ENCODE data around the gene PLB1.

PLB1 gene

DNA sequence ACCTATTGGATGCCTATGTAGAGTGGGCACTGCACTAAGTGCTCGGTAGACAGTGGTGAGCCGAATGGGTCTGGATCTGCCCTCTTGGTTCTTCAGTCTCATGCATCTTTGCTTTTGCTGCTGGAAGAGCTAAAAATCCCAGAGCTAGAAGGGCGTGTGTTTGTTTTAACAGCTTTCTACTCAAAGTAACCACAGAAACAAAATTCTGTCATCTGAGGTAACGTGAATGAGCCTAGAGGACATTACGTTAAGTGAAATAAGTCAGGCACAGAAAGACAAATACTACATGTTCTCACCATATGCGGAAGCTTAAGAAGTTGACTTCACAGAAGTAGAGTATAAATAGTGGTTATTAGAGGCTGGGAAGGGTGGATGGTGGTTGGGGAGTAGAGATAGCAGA is 119.8 kb downstream of the PLB1 start:
- no peak overlapping the region for H3K4me3 ChIP-seq (ENCODE audit: low read length in 2 of 2)
- no peak overlapping the region for H3K27ac ChIP-seq (replicated peaks; ENCODE audit: low read length)

DNA sequence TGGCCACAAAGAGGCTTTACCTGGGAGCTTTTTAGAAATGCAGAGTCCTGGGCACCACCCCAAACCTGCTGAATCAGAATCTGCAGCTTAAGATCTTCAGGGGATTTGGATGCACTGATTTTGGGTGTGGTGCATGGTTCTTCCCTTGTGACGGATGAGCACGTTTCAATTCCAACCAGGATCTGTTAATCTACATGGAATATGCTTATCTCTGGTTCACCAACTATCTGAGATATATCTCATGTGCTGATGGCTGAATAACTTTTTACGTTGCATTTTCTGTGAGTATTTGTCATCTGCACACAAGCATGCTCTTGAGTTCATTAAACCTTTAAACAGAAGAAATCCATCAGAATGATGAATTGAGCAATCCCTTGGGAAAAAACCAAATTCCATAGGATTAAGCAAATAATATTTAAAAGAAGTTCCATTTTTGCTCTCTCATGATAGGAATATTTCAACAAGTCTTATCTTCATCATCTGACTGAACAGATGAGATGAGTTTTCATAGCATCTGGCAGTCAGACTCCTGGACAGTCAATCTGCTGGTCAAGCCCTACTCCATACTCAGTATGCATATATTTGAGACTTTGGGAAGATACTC is 120.6 kb downstream of the PLB1 start:
- no peak for DNase-seq (ENCODE audit: low spot score)
- Histone ChIP-seq H3K9me3 (replicated peaks in 1 of 2; ENCODE audit: control insufficient read depth in 2 of 2, insufficient read depth in 1 of 2, low read depth in 1 of 2, low read length in 2 of 2) (no peaks in the 10 kb centered on the region), H2AK5ac (ENCODE audit: low read depth, low read length) (no peak overlapping the region), H3K14ac (ENCODE audit: low read length) (no peak overlapping the region), H2BK5ac (ENCODE audit: low read length) (no peak overlapping the region), H4K91ac (ENCODE audit: low read depth, low read length, poor library complexity) (no peak overlapping the region), H3K9ac (ENCODE audit: low read depth, low read length, poor library complexity) (no peak overlapping the region), H4K8ac (ENCODE audit: low read depth, low read length) (no peak overlapping the region), H3K23ac (ENCODE audit: low read depth, low read length, poor library complexity) (no peak overlapping the region), H3K27ac (replicated peaks; ENCODE audit: low read length) (no peak overlapping the region), H3K4ac (ENCODE audit: low read length) (no peak overlapping the region), H3K79me1 (ENCODE audit: low read depth, low read length) (no peaks in the 10 kb centered on the region), H2BK15ac (ENCODE audit: low read length) (no peak overlapping the region), H3K18ac (ENCODE audit: low read length) (no peak overlapping the region), H3K36me3 (replicated peaks in 1 of 2; ENCODE audit: control insufficient read depth in 2 of 2, insufficient read depth in 2 of 2, low read length in 2 of 2) (no peaks in the 10 kb centered on the region), H2AFZ (ENCODE audit: low read length) (no peak overlapping the region), H3K4me1 (ENCODE audit: control insufficient read depth in 2 of 2, insufficient read depth in 1 of 2, low read depth in 1 of 2, low read length in 2 of 2) (peaks cover 15 to 18% of the 10 kb centered on the region in 2 donors), H2BK12ac (ENCODE audit: low read length) (no peak overlapping the region), H3K27me3 (ENCODE audit: control insufficient read depth in 3 of 3, insufficient read depth in 3 of 3, low read depth in 1 of 3, low read length in 3 of 3) (no peaks in the 10 kb centered on the region), H2BK120ac (ENCODE audit: low read depth, low read length) (no peak overlapping the region), H3K4me2 (ENCODE audit: insufficient read depth, low read length, poor library complexity, severe bottlenecking) (no peak overlapping the region), H3K4me3 (ENCODE audit: low read length in 2 of 2) (no peak overlapping the region)
- WGBS, 2 donors (ENCODE audit: extremely low coverage in 2 of 2, insufficient read length in 2 of 2, insufficient replicate concordance in 1 of 2) = no CpG with 5 or more reads among the region's 3 CpGs

More for the DNA sequence above, 119.8 kb downstream of the PLB1 start:
- Histone ChIP-seq H2BK120ac (ENCODE audit: low read depth, low read length) (no peak overlapping the region), H2BK12ac (ENCODE audit: low read length) (no peak overlapping the region), H2AFZ (ENCODE audit: low read length) (no peak overlapping the region), H4K91ac (ENCODE audit: low read depth, low read length, poor library complexity) (no peak overlapping the region), H3K9me3 (replicated peaks in 1 of 2; ENCODE audit: control insufficient read depth in 2 of 2, insufficient read depth in 1 of 2, low read depth in 1 of 2, low read length in 2 of 2) (no peaks in the 10 kb centered on the region), H3K18ac (ENCODE audit: low read length) (no peak overlapping the region), H2BK15ac (ENCODE audit: low read length) (no peak overlapping the region), H3K4ac (ENCODE audit: low read length) (no peak overlapping the region), H3K4me2 (ENCODE audit: insufficient read depth, low read length, poor library complexity, severe bottlenecking) (no peak overlapping the region), H3K4me1 (ENCODE audit: control insufficient read depth in 2 of 2, insufficient read depth in 1 of 2, low read depth in 1 of 2, low read length in 2 of 2) (peaks cover 8 to 18% of the 10 kb centered on the region in 2 donors), H3K79me1 (ENCODE audit: low read depth, low read length) (no peaks in the 10 kb centered on the region), H3K9ac (ENCODE audit: low read depth, low read length, poor library complexity) (no peak overlapping the region), H3K23ac (ENCODE audit: low read depth, low read length, poor library complexity) (no peak overlapping the region), H3K14ac (ENCODE audit: low read length) (no peak overlapping the region), H2AK5ac (ENCODE audit: low read depth, low read length) (no peak overlapping the region), H4K8ac (ENCODE audit: low read depth, low read length) (no peak overlapping the region), H2BK5ac (ENCODE audit: low read length) (no peak overlapping the region), H3K36me3 (replicated peaks in 1 of 2; ENCODE audit: control insufficient read depth in 2 of 2, insufficient read depth in 2 of 2, low read length in 2 of 2) (no peaks in the 10 kb centered on the region), H3K27me3 (ENCODE audit: control insufficient read depth in 3 of 3, insufficient read depth in 3 of 3, low read depth in 1 of 3, low read length in 3 of 3) (no peaks in the 10 kb centered on the region)
- WGBS, 2 donors (ENCODE audit: extremely low coverage in 2 of 2, insufficient read length in 2 of 2, insufficient replicate concordance in 1 of 2) = no CpG with 5 or more reads among the region's 6 CpGs
- no peak for DNase-seq (ENCODE audit: low spot score)

DNA sequence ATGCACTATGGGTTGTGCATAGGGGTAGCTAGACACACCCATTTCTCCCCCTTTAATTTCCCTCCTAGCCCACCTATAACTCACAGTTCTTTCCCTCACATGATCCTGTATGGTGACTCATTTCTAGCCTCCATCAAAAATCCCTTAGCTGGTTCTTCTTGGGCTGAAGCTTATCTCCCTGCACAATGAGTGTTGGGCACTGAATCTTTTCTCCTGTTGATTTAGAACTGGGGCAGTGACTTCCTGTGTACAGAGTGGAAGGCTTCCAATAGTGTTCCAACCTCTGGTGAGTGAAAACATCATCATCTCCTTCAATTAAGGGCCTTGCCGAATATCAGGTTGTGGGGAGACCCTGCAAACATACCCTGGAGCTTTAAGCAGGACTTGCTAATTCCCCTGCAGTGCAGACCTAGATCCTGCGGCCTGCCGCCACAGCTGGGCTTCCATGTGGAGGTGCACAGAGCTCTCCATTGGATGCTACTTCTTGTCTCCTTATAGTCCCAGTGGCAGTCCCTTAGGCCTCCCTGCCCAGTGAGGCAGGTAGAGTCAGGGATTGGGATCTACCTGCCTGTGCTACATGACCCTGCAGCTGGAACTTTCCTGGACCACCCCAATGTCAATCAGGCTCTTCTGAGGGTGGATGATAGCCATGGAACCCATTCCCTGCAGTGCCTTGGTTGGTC is 121.8 kb downstream of the PLB1 start:
- whole genome bisulfite sequencing, 2 donors (ENCODE audit: extremely low coverage in 2 of 2, insufficient read length in 2 of 2, insufficient replicate concordance in 1 of 2) = no CpG with 5 or more reads among the region's 3 CpGs
- Histone ChIP-seq H2BK5ac (ENCODE audit: low read length) (no peak overlapping the region), H3K18ac (ENCODE audit: low read length) (no peak overlapping the region), H2AK5ac (ENCODE audit: low read depth, low read length) (no peak overlapping the region), H3K23ac (ENCODE audit: low read depth, low read length, poor library complexity) (no peak overlapping the region), H3K27me3 (ENCODE audit: control insufficient read depth in 3 of 3, insufficient read depth in 3 of 3, low read depth in 1 of 3, low read length in 3 of 3) (no peaks in the 10 kb centered on the region), H3K9me3 (replicated peaks in 1 of 2; ENCODE audit: control insufficient read depth in 2 of 2, insufficient read depth in 1 of 2, low read depth in 1 of 2, low read length in 2 of 2) (no peaks in the 10 kb centered on the region), H2BK15ac (ENCODE audit: low read length) (no peak overlapping the region), H3K14ac (ENCODE audit: low read length) (no peak overlapping the region), H4K91ac (ENCODE audit: low read depth, low read length, poor library complexity) (no peak overlapping the region), H3K9ac (ENCODE audit: low read depth, low read length, poor library complexity) (no peak overlapping the region), H3K79me1 (ENCODE audit: low read depth, low read length) (no peaks in the 10 kb centered on the region), H3K4ac (ENCODE audit: low read length) (no peak overlapping the region), H3K4me1 (ENCODE audit: control insufficient read depth in 2 of 2, insufficient read depth in 1 of 2, low read depth in 1 of 2, low read length in 2 of 2) (peaks cover 17 to 22% of the 10 kb centered on the region in 2 donors), H2AFZ (ENCODE audit: low read length) (no peak overlapping the region), H3K4me3 (ENCODE audit: low read length in 2 of 2) (no peak overlapping the region), H4K8ac (ENCODE audit: low read depth, low read length) (no peak overlapping the region), H3K27ac (replicated peaks; ENCODE audit: low read length) (no peak overlapping the region), H3K4me2 (ENCODE audit: insufficient read depth, low read length, poor library complexity, severe bottlenecking) (no peak overlapping the region), H2BK120ac (ENCODE audit: low read depth, low read length) (no peak overlapping the region), H2BK12ac (ENCODE audit: low read length) (no peak overlapping the region), H3K36me3 (replicated peaks in 1 of 2; ENCODE audit: control insufficient read depth in 2 of 2, insufficient read depth in 2 of 2, low read length in 2 of 2) (no peaks in the 10 kb centered on the region)
- no peak for DNase-seq (ENCODE audit: low spot score)

DNA sequence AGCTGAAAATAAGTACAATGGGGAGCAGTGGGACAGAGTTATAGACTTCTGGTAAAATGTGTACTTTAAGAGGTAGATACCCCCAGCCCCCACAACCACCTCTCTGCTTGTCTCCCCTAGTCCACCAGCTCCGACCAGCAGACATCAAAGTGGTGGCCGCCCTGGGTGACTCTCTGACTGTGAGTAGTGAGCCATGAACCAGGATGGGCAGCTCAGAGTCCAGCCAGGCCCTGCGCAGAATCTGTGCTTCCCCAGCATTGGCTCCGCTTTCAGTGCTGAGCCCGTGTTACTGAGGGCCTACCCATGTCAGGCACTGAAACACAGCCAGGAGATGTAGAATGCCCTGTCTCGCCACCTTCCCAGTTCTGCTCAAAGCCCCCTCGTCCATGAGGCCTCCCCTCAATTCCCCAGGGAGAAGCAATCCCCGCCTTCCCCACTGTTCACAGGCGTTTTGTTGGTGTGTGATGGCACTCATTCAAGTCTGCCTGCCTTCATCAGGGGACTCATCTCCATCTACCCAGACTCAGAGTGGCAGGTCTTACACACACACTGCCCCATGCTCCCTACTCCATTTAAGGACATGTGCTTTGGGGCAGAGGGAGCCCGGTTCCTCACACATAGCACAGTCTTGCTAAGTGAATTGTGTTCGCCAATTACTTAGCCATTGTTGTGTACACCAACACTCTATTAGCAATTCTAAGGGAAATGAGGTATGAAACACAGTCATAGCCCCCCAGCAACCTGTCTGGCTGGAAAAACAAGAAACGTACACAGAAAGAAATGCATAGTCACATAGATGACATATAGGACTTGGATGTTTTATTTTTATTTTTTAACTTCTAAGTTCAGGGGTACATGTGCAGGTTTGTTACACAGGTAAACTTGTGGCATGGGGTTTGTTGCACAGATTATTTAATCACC is 122.6 kb downstream of the PLB1 start:
- Histone ChIP-seq H3K79me1 (ENCODE audit: low read depth, low read length) (no peaks in the 10 kb centered on the region), H3K9ac (ENCODE audit: low read depth, low read length, poor library complexity) (no peak overlapping the region), H3K18ac (ENCODE audit: low read length) (peak overlapping the region; percentile 40), H3K14ac (ENCODE audit: low read length) (no peak overlapping the region), H2BK120ac (ENCODE audit: low read depth, low read length) (no peak overlapping the region), H3K27me3 (ENCODE audit: control insufficient read depth in 3 of 3, insufficient read depth in 3 of 3, low read depth in 1 of 3, low read length in 3 of 3) (no peaks in the 10 kb centered on the region), H3K4me3 (ENCODE audit: low read length in 2 of 2) (no peak overlapping the region), H3K27ac (replicated peaks; ENCODE audit: low read length) (no peak overlapping the region), H3K4me2 (ENCODE audit: insufficient read depth, low read length, poor library complexity, severe bottlenecking) (no peak overlapping the region), H3K23ac (ENCODE audit: low read depth, low read length, poor library complexity) (no peak overlapping the region), H3K4me1 (ENCODE audit: control insufficient read depth in 2 of 2, insufficient read depth in 1 of 2, low read depth in 1 of 2, low read length in 2 of 2) (peaks cover 17 to 18% of the 10 kb centered on the region in 2 donors), H3K9me3 (replicated peaks in 1 of 2; ENCODE audit: control insufficient read depth in 2 of 2, insufficient read depth in 1 of 2, low read depth in 1 of 2, low read length in 2 of 2) (peaks cover 0 to 5% of the 10 kb centered on the region in 2 donors), H3K36me3 (replicated peaks in 1 of 2; ENCODE audit: control insufficient read depth in 2 of 2, insufficient read depth in 2 of 2, low read length in 2 of 2) (no peaks in the 10 kb centered on the region), H2AFZ (ENCODE audit: low read length) (no peak overlapping the region), H2BK12ac (ENCODE audit: low read length) (no peak overlapping the region), H2BK5ac (ENCODE audit: low read length) (no peak overlapping the region), H2AK5ac (ENCODE audit: low read depth, low read length) (peak overlapping the region; percentile 20), H4K8ac (ENCODE audit: low read depth, low read length) (no peak overlapping the region), H3K4ac (ENCODE audit: low read length) (no peak overlapping the region), H4K91ac (ENCODE audit: low read depth, low read length, poor library complexity) (no peak overlapping the region), H2BK15ac (ENCODE audit: low read length) (no peak overlapping the region)
- no CpG with 5 or more reads among the region's 12 CpGs for WGBS, 2 donors (ENCODE audit: extremely low coverage in 2 of 2, insufficient read length in 2 of 2, insufficient replicate concordance in 1 of 2)
- no peak for DNase-seq (ENCODE audit: low spot score)
